Duodenal mucosa (tissue), 2 donors: ENCODE measurements around the gene KIF18B.

Experiments
- H3K27ac ChIP-seq: one replicate; pipeline ENCODE4 v1.7.0; 2013; ENCODE audit warnings: low read depth, low read length
- H3K27me3 ChIP-seq, 2 donors: one replicate each; pipeline ENCODE4 v1.7.0; 2013; ENCODE audit warnings: low read length in 2 of 2, control low read depth in 1 of 2; ENCODE audit not compliant: insufficient read depth in 2 of 2, control insufficient read depth in 1 of 2
- H3K36me3 ChIP-seq, 2 donors: one replicate each; pipeline ENCODE4 v1.7.0; 2013; ENCODE audit warnings: low read length in 2 of 2, control low read depth in 1 of 2; ENCODE audit not compliant: insufficient read depth in 2 of 2, control insufficient read depth in 1 of 2
- H3K4me1 ChIP-seq, 2 donors: one replicate each; pipeline ENCODE4 v1.7.0; 2013; ENCODE audit warnings: low read length in 2 of 2, control low read depth in 1 of 2; ENCODE audit not compliant: insufficient read depth in 2 of 2, control insufficient read depth in 1 of 2
- H3K4me3 ChIP-seq, 2 donors: one replicate each; pipeline ENCODE4 v1.7.0; 2013; ENCODE audit warnings: low read length in 2 of 2, low read depth in 1 of 2
- H3K9ac ChIP-seq, 2 donors: one replicate each; pipeline ENCODE4 v1.7.0; 2013; ENCODE audit warnings: low read length in 2 of 2, low read depth in 1 of 2
- H3K9me3 ChIP-seq, 2 donors: one replicate each; pipeline ENCODE4 v1.7.0; 2013; ENCODE audit warnings: low read length in 2 of 2, control low read depth in 1 of 2; ENCODE audit not compliant: control insufficient read depth in 1 of 2

Gene KIF18B

DNA sequence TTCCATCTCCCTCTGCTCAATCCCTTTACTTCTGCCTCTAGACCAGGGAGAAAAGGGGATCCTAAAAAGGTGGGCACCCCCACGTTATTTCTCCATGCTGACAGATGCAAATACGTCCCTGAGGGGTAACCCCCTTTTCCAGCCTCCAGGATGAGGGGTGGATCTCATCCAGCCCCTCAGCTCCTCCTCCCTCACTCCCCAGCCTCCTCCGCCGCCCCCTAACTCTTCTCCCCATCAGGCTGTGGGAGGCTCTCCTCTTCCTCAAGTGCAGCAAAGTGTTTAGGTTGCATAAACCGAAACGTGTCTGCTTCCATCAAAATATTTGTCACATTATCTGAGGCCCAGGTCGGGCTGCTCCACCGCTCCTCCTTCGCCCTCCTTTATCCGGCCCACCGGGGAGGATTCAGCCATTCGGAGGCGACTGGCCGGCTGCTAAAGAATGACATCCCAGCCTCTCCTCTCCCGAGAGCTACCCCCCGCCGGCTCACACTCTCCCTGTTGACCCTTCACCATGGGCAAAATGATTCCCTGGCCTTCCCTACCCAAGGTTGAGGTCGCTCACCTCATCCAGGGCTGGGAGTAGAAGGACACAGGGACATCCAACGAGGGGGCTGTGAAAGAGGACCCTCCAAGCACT lies 21.7 kb upstream of the KIF18B start:
- H3K27ac ChIP-seq = no peak overlapping the region
- H3K27me3 ChIP-seq = peaks cover 57 to 64% of the 10 kb centered on the region in 2 donors
- H3K4me3 ChIP-seq = peak overlapping the region in 1 of 2 donors; percentile 73
- no peaks in the 10 kb centered on the region for H3K36me3 ChIP-seq
- no peak overlapping the region for H3K9ac ChIP-seq
- no peaks in the 10 kb centered on the region for H3K9me3 ChIP-seq
- peaks cover 7 to 21% of the 10 kb centered on the region in 2 donors for H3K4me1 ChIP-seq

GRCh38 chr17:44968225-44969143 lies 20.9 kb upstream of the KIF18B start, which contains the start of gene C1QL1:
C1QL1 (minus strand) TSS chr17:44968303; CDS start chr17:44968048, 255 bp downstream.
- H3K9ac ChIP-seq = peak within 1 kb of the TSS in 1 of 2 donors; percentile 32

DNA sequence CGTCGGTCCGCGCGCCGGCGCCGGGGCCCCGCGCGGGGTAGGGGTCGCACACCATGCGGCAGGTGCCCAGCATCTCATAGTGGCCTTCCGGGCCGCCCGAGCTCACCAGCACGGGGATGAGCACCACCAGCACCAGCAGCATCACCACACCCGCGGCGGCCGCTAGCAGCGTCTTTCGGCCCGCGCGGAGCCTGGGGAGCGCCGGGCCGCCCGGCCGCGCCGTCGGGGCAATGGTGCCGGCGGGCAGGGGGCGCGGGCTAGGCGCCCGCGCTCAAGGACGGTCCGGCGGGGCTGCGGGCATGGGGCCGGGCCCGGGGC lies 20.3 kb upstream of the KIF18B start:
- Histone ChIP-seq H3K27me3 (peaks cover 65 to 68% of the 10 kb centered on the region in 2 donors), H3K36me3 (no peaks in the 10 kb centered on the region), H3K9ac (no peak overlapping the region), H3K27ac (no peak overlapping the region), H3K9me3 (no peaks in the 10 kb centered on the region), H3K4me3 (no peak overlapping the region), H3K4me1 (peaks cover 7 to 21% of the 10 kb centered on the region in 2 donors)

More at GRCh38 chr17:44968225-44969143, 20.9 kb upstream of the KIF18B start, which contains the start of gene C1QL1:
- Histone ChIP-seq H3K9me3 (no peaks in the 10 kb centered on the region), H3K36me3 (no peaks in the 10 kb centered on the region), H3K4me1 (peaks cover 7 to 21% of the 10 kb centered on the region in 2 donors), H3K27me3 (peaks cover 62 to 68% of the 10 kb centered on the region in 2 donors), H3K27ac (no peak within 1 kb of the TSS), H3K4me3 (peak within 1 kb of the TSS; percentile 67 to 73)

DNA sequence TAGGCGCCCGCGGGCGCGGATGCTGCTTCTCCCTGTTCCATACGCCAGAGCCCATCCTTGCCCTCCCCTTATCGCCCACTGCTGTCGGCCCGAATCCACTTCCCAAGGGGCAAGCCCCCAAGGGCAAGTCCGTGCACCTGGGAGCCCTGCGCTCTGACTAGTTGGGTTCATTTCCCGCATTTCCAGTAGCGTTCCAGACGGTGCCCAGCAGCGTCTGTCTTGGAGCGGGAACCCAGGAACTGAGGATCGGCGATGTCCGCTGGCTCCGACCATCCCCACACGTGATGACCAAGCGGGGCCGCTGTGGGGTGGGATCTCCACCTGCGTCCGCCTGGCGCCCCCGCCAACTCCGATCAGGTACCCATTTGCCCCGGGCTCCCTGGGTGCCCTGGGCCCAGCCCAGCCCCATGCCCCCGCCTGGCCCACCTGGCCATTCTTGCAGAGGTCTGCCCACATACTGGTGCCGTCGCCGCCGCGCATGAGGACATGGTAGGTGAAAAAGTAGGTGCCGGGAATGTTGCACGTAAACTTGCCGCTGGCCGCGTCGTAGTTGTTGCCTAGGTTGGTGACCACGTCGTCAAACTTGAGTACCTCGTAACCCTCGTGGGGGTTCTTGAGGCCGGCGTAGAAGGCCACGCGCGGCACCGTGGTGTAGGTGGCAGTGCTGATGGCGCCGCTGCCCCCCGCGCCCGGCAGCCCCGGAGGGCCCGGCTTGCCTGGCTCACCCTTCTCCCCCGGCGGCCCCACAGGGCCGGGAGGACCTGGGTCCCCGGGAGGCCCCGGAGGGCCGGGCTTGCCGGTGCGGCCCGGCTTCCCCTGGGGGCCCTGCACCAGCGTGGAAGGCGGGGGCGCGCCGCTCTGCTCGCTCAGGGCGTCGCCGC lies 19.7 kb upstream of the KIF18B start:
- peaks cover 7 to 21% of the 10 kb centered on the region in 2 donors for H3K4me1 ChIP-seq
- H3K27me3 ChIP-seq = peaks cover 66 to 67% of the 10 kb centered on the region in 2 donors
- no peak overlapping the region for H3K27ac ChIP-seq
- no peaks in the 10 kb centered on the region for H3K9me3 ChIP-seq
- H3K9ac ChIP-seq = no peak overlapping the region
- H3K36me3 ChIP-seq = no peaks in the 10 kb centered on the region
- no peak overlapping the region for H3K4me3 ChIP-seq

DNA sequence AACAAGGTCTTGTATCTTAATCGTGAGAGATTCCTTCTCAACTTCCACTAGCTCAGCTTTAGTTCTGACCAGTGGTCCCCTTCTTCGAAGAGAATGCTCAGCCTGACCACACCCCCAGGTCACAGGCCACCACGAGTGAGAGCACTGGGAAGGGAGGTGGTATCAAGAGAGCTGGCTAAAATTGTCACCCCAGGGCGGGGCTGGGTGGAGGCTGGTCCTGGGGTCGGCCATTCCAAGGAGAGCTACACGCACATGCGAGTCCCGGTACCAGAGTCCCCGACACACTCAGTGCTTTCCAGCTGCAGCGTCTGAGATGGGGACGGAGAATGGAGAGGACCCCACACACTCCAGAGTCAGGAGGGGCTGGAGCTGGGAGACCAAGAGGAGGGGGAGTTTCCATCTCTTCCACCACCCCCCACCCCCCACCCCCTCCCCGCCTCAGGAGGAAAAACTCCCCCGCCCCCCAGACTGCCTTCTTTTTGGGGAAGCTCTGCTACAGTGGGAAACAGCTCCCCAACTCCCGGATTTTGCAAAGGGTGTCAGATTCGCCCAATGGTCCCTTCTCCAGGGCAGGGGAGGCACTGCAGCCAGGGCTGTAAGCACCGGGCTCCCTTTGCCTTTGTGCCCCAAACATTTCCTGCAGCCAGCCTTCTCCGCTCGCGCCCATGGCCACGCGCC lies 18.9 kb upstream of the KIF18B start:
- Histone ChIP-seq H3K4me3 (no peak overlapping the region), H3K9ac (no peak overlapping the region), H3K36me3 (no peaks in the 10 kb centered on the region), H3K9me3 (no peaks in the 10 kb centered on the region), H3K27ac (no peak overlapping the region), H3K27me3 (peaks cover 62 to 64% of the 10 kb centered on the region in 2 donors), H3K4me1 (peaks cover 7 to 21% of the 10 kb centered on the region in 2 donors)

DNA sequence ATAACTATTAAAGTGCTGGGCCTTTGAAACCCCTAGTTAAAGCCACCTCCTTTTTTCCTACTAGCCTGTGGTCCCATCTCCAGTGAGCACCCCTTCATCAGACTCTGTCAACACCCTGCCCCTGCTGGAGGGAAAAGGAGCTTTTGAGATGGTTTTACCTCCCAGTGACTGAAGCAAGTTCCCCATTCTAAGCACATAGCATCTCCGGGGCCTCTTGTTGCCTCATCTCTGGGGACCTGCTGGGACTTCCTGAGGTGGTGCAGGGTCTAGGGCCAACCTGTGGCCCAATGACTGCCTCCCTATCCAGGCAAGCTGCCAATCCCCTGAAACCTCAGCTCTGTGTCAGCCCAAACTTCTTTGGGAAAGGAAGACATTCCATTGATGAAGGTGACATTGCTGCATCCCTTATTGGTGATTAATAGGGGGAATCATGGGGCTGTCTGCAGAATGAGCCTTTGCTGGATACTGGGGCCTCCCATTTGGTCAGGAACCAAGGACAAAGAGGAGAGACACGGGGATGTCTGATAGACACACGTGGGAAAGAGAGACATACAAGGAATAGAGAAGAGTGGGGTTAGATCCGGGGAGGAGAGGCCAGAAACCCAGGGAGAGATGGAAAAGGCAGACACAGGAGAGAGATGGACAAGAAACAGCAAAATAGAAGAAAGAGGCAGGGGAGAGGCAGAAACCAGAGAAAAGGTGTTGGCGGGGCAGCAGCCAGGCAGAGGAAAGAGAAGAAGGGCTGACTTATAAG lies 18.1 kb upstream of the KIF18B start:
- peaks cover 7 to 21% of the 10 kb centered on the region in 2 donors for H3K4me1 ChIP-seq
- H3K9me3 ChIP-seq = no peaks in the 10 kb centered on the region
- peaks cover 62 to 64% of the 10 kb centered on the region in 2 donors for H3K27me3 ChIP-seq
- H3K4me3 ChIP-seq = no peak overlapping the region
- no peak overlapping the region for H3K9ac ChIP-seq
- no peaks in the 10 kb centered on the region for H3K36me3 ChIP-seq
- H3K27ac ChIP-seq = no peak overlapping the region

- peaks cover under 1 to 5% of the 10 kb centered on the region in 2 donors for H3K4me1 ChIP-seq
- H3K27ac ChIP-seq = no peak overlapping the region
- H3K4me3 ChIP-seq = no peak overlapping the region
- no peaks in the 10 kb centered on the region for H3K9me3 ChIP-seq
- peaks cover 42 to 53% of the 10 kb centered on the region in 2 donors for H3K27me3 ChIP-seq
- H3K9ac ChIP-seq = no peak overlapping the region
- no peaks in the 10 kb centered on the region for H3K36me3 ChIP-seq
These were observed 14.4 kb upstream of the KIF18B start for GRCh38 chr17:44961921-44962350.

DNA sequence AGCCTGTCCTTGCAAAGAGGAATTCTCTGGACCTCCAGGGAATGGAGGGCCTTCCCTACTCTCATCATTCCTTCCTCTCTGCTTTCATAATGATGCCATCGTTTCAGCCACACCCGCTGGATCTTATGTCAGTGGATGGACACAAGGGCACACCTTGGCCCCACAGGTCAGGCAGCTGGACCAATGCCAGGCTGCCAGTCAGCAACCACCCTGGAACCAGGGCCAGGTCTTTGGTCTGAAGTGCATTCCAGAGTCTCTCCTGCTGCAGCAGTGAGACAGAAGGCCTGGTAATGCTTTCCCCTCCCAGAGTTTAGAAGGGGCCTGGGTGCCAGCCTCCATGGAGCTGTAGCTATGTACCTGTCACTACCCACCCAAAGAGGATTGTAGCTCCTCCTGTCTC lies 13.1 kb upstream of the KIF18B start:
- Histone ChIP-seq H3K9ac (no peak overlapping the region), H3K9me3 (no peaks in the 10 kb centered on the region), H3K27me3 (peaks cover 31 to 42% of the 10 kb centered on the region in 2 donors), H3K27ac (no peak overlapping the region), H3K36me3 (no peaks in the 10 kb centered on the region), H3K4me3 (no peak overlapping the region), H3K4me1 (peaks cover 0 to 5% of the 10 kb centered on the region in 2 donors)
